ENCODE results near the gene B3GAT2. TPM values are rescaled to one million over a fixed set of nuclear protein-coding genes. Genes with fewer than 3 reads are reported as not detected.

B3GAT2 gene
- total RNA-seq, 3 donors from 2014 or later (not counting 1 experiment from before 2014, with no cell fraction given) = not detected

DNA sequence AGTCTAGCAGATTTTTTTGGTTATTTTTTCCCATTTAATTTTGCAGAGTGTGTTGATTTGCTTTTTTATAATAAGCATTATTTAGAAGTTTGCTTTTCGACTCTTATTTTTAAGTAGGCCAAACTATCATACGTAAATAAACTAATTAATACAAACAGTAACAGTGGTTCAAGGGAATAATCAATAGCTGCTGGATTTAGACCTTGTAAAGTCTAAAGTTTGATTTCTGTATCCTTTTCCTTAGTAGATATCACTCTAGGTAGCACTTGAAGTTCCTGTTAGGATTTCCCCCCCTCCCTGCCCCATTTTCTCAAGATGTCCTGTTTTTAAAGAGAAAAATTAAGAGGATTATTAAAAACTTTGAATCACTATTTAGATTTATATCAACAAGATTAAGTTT lies 136.1 kb downstream of the B3GAT2 start:
- TF ChIP-seq, protein P1, sequence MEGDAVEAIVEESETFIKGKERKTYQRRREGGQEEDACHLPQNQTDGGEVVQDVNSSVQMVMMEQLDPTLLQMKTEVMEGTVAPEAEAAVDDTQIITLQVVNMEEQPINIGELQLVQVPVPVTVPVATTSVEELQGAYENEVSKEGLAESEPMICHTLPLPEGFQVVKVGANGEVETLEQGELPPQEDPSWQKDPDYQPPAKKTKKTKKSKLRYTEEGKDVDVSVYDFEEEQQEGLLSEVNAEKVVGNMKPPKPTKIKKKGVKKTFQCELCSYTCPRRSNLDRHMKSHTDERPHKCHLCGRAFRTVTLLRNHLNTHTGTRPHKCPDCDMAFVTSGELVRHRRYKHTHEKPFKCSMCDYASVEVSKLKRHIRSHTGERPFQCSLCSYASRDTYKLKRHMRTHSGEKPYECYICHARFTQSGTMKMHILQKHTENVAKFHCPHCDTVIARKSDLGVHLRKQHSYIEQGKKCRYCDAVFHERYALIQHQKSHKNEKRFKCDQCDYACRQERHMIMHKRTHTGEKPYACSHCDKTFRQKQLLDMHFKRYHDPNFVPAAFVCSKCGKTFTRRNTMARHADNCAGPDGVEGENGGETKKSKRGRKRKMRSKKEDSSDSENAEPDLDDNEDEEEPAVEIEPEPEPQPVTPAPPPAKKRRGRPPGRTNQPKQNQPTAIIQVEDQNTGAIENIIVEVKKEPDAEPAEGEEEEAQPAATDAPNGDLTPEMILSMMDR (IDR thresholded peaks at IDR 0.05) = no peak
- ATAC-seq (no peak), DNase-seq (no peak)
- no peaks in the 10 kb centered on the region for H3K27me3 Mint-ChIP-seq (ENCODE audit: low read depth in 2 of 2)
- no CpG with 5 or more reads among the region's 2 CpGs for WGBS (ENCODE audit: insufficient coverage)
- H3K9me3 ChIP-seq (ENCODE audit: control insufficient read depth, insufficient read depth, low read length) = peaks cover 4% of the 10 kb centered on the region
- no peaks in the 10 kb centered on the region for H3K4me1 ChIP-seq (ENCODE audit: control insufficient read depth, insufficient read depth, low read length)
- H3K36me3 Mint-ChIP-seq = peaks cover 10% of the 10 kb centered on the region
- H3K27ac ChIP-seq (ENCODE audit: low read length) = no peak overlapping the region
- peaks cover 0 to 7% of the 10 kb centered on the region in 2 donors for H3K9me3 Mint-ChIP-seq
- H3K4me3 Mint-ChIP-seq = no peak overlapping the region
- H3K27ac Mint-ChIP-seq = no peak overlapping the region
- intact Hi-C loops (cut with micrococcal nuclease) = no loop called here
- H3K27me3 ChIP-seq (ENCODE audit: control insufficient read depth, insufficient read depth, low read length) = no peaks in the 10 kb centered on the region
- peaks cover 11 to 14% of the 10 kb centered on the region in 2 donors for H3K4me1 Mint-ChIP-seq
- no peaks in the 10 kb centered on the region for H3K36me3 ChIP-seq (ENCODE audit: control insufficient read depth, insufficient read depth, low read length)
- H3K4me3 ChIP-seq (ENCODE audit: low read length) = no peak overlapping the region

DNA sequence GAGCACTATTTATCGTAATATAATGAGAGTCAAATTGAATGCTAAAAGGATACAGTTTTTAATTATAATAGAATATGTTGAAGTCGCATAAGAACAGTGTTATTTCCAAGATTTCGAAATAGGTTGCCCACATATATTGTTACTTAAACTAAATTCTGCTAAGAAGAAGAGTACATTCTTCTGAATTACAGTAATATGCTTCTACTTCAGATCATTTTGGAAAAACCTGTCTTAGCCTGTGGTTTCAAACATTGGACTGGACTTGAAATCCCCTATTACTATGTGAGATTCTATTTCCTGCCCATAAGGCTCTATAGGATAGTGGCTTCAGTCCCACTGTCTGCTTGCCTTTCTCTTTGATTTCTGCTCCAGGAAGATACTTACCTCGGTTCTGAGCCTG lies 137.2 kb downstream of the B3GAT2 start:
- Histone ChIP-seq H3K9me3 (ENCODE audit: control insufficient read depth, insufficient read depth, low read length) (peaks cover 4% of the 10 kb centered on the region), H3K27me3 (ENCODE audit: control insufficient read depth, insufficient read depth, low read length) (no peaks in the 10 kb centered on the region), H3K36me3 (ENCODE audit: control insufficient read depth, insufficient read depth, low read length) (no peaks in the 10 kb centered on the region), H3K4me1 (ENCODE audit: control insufficient read depth, insufficient read depth, low read length) (no peaks in the 10 kb centered on the region), H3K4me3 (ENCODE audit: low read length) (no peak overlapping the region), H3K27ac (ENCODE audit: low read length) (no peak overlapping the region)
- 100% methylated on average over 1 of the region's 4 CpGs for WGBS (ENCODE audit: insufficient coverage)
- intact Hi-C loops (cut with micrococcal nuclease) = no loop called here
- peaks cover 10% of the 10 kb centered on the region for H3K36me3 Mint-ChIP-seq
- no peaks in the 10 kb centered on the region for H3K27me3 Mint-ChIP-seq (ENCODE audit: low read depth in 2 of 2)
- ATAC-seq (no peak), DNase-seq (no peak)
- peaks cover 9 to 11% of the 10 kb centered on the region in 2 donors for H3K4me1 Mint-ChIP-seq
- no peak overlapping the region for H3K27ac Mint-ChIP-seq
- peaks cover 0 to 7% of the 10 kb centered on the region in 2 donors for H3K9me3 Mint-ChIP-seq
- TF ChIP-seq, protein P1 (IDR thresholded peaks at IDR 0.05) = no peak
- H3K4me3 Mint-ChIP-seq = no peak overlapping the region

DNA sequence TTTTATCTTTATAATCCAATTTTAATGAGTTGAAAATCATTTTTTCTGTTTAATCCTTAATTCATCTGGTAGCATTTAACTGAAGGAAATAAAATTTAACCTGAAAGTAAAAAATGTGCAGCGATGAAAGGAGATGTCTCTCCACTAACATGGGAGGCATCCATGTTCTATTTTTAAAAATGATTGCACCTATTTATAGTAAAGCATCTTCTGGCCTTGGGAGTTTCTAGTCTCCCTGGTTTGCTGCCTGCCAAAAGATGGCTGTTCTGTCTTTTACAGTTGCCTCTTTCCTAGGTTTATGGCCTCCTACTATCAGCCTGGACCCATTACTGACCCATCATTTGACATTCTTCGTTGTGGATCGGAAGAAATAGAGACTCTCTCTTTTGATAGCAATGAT lies 143.0 kb downstream of the B3GAT2 start:
- ATAC-seq (no peak), DNase-seq (no peak)
- H3K4me3 Mint-ChIP-seq = no peak overlapping the region
- H3K27ac Mint-ChIP-seq = no peak overlapping the region
- TF ChIP-seq, protein P1 (IDR thresholded peaks at IDR 0.05) = no peak
- Histone ChIP-seq H3K4me1 (ENCODE audit: control insufficient read depth, insufficient read depth, low read length) (no peaks in the 10 kb centered on the region), H3K4me3 (ENCODE audit: low read length) (no peak overlapping the region), H3K27me3 (ENCODE audit: control insufficient read depth, insufficient read depth, low read length) (no peaks in the 10 kb centered on the region), H3K9me3 (ENCODE audit: control insufficient read depth, insufficient read depth, low read length) (no peaks in the 10 kb centered on the region), H3K27ac (ENCODE audit: low read length) (no peak overlapping the region), H3K36me3 (ENCODE audit: control insufficient read depth, insufficient read depth, low read length) (no peaks in the 10 kb centered on the region)
- H3K36me3 Mint-ChIP-seq = no peaks in the 10 kb centered on the region
- no peaks in the 10 kb centered on the region for H3K9me3 Mint-ChIP-seq
- no peaks in the 10 kb centered on the region for H3K27me3 Mint-ChIP-seq (ENCODE audit: low read depth in 2 of 2)
- peaks cover 4 to 5% of the 10 kb centered on the region in 2 donors for H3K4me1 Mint-ChIP-seq
- no CpG with 5 or more reads among the region's 3 CpGs for WGBS (ENCODE audit: insufficient coverage)
- intact Hi-C loops (cut with micrococcal nuclease) = no loop called here

DNA sequence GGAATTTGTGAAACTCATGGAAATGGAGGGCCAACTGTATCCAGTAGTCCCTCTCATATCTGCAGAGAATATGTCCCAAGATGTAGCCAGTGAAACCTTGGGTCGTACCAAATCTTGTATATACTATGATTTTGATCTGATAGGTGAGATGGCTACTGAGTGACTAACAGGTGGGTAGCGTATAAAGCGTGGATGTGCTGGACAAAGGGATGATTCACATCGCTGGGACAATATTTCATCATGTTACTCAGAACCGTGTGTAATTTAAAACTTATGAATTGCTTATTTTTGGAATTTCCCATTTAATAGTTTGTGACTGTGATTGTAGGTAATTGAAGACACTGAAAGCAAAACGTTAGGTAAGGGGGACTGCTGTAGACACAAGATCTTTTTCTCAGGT lies 145.1 kb downstream of the B3GAT2 start:
- ATAC-seq (no peak), DNase-seq (no peak)
- Mint-ChIP-seq H3K4me1 (peaks cover 4 to 5% of the 10 kb centered on the region in 2 donors), H3K27me3 (ENCODE audit: low read depth in 2 of 2) (no peaks in the 10 kb centered on the region), H3K4me3 (no peak overlapping the region), H3K9me3 (no peaks in the 10 kb centered on the region), H3K36me3 (no peaks in the 10 kb centered on the region), H3K27ac (no peak overlapping the region)
- no peak overlapping the region for H3K4me3 ChIP-seq (ENCODE audit: low read length)
- intact Hi-C loops (cut with micrococcal nuclease) = no loop called here
- H3K36me3 ChIP-seq (ENCODE audit: control insufficient read depth, insufficient read depth, low read length) = no peaks in the 10 kb centered on the region
- no peaks in the 10 kb centered on the region for H3K9me3 ChIP-seq (ENCODE audit: control insufficient read depth, insufficient read depth, low read length)
- 92% methylated on average over 6 of the region's 6 CpGs for WGBS (ENCODE audit: insufficient coverage)
- H3K27ac ChIP-seq (ENCODE audit: low read length) = no peak overlapping the region
- TF ChIP-seq, protein P1 (IDR thresholded peaks at IDR 0.05) = no peak
- no peaks in the 10 kb centered on the region for H3K27me3 ChIP-seq (ENCODE audit: control insufficient read depth, insufficient read depth, low read length)
- H3K4me1 ChIP-seq (ENCODE audit: control insufficient read depth, insufficient read depth, low read length) = no peaks in the 10 kb centered on the region
